Left hindlimb (tissue), 1 donor: ENCODE measurements around the gene ACOT12.
"Not testable (repeated sequence)": the region's sequence is repeated elsewhere in the genome, so short reads cannot be mapped to it uniquely, and the experiment has no call there.

Experiments used
- DNase-seq: peaks from one replicate; pipeline ENCODE4 v3.0.0-alpha.2; 2018

Gene ACOT12

DNA sequence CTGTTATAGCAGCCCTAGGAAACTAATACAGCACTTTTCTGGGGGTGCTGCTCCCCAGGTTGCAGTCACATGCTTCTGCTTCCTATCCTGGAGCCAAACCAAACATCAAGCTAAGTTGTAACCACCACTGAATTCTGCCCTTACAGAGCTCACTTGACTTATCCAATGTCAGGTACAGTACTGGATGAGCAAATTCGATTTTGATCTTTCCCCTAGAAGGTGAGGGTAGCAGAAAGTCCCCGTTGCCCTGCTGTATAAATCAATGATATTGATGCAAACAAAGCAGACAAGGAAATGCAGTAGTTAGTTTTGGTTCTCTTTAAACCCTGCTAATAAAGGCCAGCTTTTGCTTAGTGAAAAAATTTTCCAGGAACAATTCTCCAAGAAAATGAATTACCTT lies 56.1 kb downstream of the ACOT12 start:
- DNase-seq = no peak

- DNase-seq = no peak
Observed at GRCh38 chr5:81336556-81336955, 57.4 kb downstream of the ACOT12 start.

GRCh38 chr5:81335946-81336345 lies 58.0 kb downstream of the ACOT12 start:
- no peak for DNase-seq

GRCh38 chr5:81334304-81335061 lies 59.5 kb downstream of the ACOT12 start:
- no peak for DNase-seq

DNA sequence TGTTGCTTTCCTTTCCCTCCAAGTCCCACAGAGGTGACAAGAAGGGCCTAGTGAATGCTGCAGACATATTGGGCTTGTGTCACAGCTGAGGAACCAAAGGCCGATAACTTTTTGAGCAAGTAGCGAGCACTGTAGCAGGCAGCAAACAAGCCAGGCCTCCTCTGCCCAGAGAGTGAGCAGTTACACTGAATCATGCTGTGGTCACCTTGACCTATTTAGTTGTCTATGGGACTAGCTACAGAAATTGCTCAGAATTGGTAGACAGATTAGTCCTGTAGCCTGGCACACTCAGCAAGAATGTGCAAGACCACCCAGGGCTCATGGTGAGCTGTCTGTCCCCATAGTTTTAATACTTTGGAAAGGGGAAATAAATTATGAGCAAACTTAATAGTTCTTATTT lies 67.4 kb downstream of the ACOT12 start:
- no peak for DNase-seq

- DNase-seq = no peak
Observed at GRCh38 chr5:81317536-81317935, 76.4 kb downstream of the ACOT12 start.

DNA sequence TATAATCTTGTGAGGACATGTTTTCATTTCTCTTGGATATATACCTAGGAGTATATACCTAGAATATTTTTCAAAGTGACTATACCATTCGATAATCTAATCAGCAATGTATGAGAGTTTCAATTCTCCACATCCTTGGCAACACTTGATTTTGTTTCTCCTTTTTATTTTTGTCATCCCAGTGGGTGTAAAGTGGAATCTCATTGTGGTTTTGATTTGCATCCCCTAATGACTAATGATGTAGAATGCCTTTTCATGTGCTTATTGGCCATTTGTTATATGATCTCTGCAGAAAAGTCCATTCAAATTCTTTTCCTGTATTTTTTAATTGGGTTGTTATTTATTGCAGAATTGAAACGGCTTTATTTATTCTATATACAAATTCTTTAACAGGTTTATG lies 77.4 kb downstream of the ACOT12 start:
- DNase-seq = no peak

DNA sequence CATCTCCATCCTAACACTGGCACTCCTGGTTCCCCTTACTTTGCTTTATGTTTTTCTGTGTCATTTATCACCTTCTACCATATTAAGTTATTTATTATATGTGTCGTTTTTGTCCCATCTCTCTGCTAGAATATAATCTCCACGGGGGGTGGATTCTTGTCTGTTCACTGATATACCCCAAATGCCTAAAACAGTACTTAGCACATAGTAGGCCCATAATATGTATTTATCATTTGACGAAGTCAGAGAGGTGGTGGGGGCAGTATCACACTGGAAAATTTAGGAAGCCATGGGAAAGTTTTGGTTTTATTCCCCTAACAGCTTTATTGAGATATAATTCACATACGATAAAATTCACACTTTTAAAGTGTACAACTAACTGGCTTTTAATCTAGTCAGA lies 78.1 kb downstream of the ACOT12 start:
- DNase-seq = no peak

GRCh38 chr5:81315336-81315735 lies 78.6 kb downstream of the ACOT12 start:
- no peak for DNase-seq

DNA sequence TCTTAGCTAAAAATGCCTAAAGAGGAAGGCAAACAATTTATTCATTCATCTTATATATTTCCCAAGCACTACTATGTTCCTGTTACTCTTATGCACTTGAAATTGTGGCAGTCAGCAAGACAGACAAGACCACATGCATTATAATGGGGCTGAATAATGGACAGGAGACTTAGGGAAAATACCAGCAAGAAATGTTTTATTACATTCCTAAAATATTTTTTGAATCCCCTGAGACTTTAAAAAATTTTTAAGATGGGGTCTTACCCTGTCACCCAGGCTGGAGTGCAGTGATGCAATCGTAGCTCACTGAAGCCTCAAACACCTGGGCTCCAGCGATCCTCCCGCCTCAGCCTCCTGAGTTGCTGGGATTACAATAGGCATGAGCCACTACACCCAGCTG lies 79.4 kb downstream of the ACOT12 start:
- no peak for DNase-seq

DNA sequence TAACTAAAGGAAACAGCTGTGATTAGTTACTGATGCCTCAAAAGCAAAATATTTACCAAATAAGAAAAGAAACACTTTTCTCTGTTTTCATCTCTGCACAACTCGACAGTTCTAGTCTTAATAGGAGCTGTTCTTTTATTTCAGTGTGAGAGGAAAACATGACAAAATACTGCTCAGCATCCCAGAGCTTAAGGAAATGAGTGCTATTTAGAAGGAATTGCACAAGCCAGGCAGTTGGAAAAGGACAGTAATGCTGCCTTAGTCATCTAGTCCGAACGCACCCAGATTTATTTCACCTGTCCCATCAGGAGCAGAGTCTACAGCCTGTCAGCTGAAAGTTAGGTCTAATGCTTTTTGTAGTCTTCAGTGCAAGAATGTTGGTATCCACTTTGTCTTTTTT lies 80.2 kb downstream of the ACOT12 start:
- DNase-seq = no peak

DNA sequence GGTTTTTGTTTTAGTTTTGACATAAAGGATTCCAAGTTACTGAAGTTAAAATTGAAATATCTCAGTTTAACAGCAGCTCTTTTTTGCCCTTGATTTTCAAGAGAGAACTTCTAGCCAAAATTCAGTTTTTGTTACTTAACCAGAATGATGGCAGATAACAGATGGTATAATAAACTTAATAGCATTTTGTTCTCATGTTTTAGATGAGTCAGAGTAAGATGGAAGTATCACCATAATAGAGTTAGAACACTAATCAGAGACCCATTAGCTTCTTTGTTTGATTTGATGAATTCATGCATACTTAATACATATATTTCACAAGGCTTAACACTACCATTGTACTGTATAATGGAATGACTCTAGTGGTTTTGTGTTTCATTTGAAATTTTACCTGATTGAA lies 80.7 kb downstream of the ACOT12 start:
- DNase-seq = no peak

DNA sequence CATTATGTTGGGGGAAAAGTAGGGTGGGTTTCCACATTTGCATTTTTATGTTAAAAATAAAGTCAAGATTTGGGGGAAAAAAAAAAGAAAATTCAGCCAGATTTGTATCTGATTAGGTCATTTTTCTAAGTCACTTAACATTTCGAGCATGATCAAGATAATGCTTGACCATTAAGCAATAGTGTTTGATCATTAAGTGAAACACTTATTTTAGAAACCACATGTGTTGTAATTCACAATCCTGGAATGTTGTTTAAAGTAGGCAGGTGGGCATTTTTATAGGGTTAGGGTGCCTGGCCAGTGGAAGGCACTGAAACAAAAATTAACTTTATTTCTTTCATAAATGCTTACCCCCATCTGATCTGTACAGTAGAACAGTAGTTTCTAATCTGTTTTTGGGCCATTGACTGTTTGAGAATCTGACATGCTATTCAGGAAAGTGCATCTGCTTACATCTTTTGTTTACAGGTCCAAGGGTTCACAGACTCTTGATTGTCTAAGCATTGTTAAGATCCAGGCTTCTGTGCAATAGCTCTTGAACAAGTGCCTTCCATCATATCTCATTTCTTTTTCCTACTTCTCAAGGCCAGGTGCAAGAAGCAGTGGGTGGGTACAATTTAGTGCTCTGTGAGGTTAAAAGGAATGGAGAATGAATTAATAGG lies 83.4 kb downstream of the ACOT12 start:
- DNase-seq = no peak

GRCh38 chr5:81308836-81309235 lies 85.1 kb downstream of the ACOT12 start:
- DNase-seq = no peak

DNA sequence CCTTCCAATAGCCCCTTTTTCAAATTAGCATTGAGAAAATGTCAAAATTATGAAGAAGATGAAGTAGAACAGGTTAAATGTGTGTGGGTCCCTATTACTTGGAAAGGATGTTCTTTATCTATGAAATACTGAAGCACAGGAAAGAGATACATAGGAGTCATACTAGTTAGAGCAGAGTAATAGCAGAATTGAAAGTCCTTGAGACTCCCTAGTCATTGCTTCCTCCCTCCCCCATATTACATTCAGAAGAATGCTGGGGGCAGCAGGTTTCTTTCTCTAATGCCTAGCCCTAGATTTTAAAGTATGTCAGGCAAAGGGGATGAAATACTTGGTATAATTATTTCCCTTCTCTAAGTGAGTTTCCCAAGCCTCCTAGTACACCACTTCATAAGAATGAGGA lies 88.1 kb downstream of the ACOT12 start:
- no peak for DNase-seq

GRCh38 chr5:81303563-81303962 lies 90.4 kb downstream of the ACOT12 start:
- no peak for DNase-seq

- DNase-seq = no peak
Observed at GRCh38 chr5:81302596-81302995, 91.3 kb downstream of the ACOT12 start.

DNA sequence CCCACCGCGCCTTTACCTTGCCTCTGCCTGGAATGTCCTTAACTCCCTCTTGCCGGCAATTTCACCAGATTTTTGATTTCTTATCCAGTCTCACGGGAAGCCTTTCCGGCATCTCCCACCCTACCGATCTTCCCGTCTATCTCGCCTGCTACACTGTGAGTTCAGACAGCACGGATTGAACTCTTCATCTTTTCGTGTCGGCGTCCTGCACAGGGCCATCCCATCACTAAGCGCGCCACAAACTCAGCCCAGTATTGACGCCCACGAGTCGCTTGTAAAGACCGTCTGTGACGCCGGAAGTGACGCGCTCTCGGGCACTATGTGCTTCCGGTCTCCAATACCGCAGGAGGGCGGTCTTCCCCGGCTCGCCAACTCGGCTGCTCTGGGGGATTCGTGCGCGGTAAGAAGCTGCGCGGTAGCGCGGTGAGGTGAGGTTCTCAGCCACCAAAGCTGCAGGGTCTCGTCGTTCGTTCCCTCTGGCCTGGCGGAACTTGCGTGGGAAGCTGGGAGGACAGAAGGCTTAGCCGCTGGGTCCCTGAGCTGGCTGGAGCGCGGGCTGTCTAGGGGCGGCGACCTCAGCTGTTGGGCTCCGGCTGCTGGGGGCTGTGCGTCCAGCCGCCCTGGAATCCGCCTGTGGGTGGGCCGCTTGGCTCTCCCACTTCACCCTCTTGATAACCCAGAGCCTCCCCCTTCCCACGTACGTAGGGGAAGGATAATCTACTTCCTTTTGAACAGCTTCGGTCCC lies 92.5 kb downstream of the ACOT12 start, which contains the start of gene ZCCHC9:
TSS of gene ZCCHC9 (plus strand) at position 317 of the 745 bp plus-strand sequence. CDS start 3,171 bp downstream, outside the sequence.
- DNase-seq = peak; percentile 96

- DNase-seq = no peak
Observed at GRCh38 chr5:81300921-81301270, 93.0 kb downstream of the ACOT12 start.

DNA sequence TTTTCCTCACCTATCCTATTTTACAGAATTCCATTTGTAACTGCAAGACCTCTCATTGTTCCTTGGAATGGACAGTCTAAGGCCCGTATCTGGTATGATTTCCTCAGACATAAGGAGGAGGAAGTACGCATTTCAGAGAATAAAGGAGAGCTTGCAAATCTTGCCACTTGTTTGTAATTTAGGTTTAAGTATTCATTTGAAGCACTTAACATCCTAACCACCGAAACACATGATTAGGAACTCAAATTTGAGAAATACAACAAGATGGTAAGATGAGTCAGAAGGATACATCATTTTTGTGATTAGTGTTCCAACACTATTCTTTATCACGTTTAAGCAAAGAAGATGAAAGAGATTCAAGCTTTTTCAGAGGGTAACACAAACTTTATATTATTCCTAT lies 96.4 kb downstream of the ACOT12 start:
- no peak for DNase-seq

- DNase-seq = not testable (repeated sequence)
Observed at GRCh38 chr5:81294021-81294420, 99.9 kb downstream of the ACOT12 start.

DNA sequence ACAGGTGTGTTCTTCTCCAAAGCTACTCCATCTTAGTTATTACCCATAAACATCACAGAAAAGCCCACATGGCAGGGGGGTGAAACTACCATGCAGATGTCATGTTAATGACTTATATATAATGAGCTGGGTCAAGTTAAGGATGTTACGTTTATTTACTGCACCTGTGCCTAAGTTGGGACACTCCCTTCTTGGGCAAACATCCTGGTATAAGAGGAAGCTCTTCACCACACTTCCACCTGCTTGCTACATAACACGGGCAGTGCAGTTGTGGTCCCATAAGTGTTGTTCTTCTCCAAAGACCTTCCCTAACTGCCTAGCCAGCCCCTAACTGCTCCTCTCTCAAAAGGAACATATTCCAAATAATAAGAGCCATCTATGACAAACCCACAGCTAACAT lies 101.8 kb downstream of the ACOT12 start:
- DNase-seq = no peak

DNA sequence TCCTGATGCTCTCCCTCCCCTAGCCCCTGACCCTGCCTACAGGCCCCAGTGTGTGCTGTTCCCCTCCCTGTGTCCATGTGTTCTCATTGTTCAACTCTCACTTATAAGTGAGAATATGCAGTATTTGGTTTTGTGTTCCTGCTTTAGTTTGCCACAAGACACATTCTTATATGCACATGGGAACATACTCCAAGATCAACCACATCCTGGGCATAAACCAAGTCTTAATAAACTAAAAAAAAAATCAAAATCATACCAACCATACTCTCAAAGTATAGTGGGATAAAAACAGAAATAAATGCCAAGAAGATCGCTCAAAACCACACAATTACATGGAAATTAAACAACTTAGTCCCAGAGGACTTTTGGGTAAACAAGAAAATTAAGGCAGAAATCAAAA lies 103.8 kb downstream of the ACOT12 start:
- no peak for DNase-seq

DNA sequence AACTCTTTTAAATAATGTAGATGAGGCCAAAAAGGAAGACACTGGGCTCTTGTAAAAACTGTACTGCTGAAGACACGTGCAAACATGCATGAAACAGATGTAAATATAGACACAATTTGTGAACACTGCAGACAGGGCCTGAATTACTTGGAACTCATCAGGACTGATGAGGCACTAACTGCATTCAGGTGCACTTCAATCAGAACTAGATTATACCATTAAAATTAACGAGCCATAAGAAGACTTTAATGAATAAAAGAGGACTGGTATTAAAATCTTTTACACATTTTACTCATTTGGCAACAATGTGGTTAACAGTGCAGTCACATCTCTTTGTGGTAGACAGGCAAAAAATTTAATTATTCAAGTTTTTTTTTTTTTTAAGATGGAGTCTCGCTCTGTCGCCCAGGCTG lies 105.9 kb downstream of the ACOT12 start:
- DNase-seq = no peak
